ENCODE measurements around the gene MAZ.

- no peak for TF ChIP-seq POLR2A (IDR thresholded peaks at IDR 0.05; ENCODE audit: low read depth, low read length)
- TF ChIP-seq POLR2AphosphoS5 (IDR thresholded peaks at IDR 0.05; ENCODE audit: low read depth, low read length) = no peak
These were observed 33.5 kb downstream of the MAZ start for GRCh38 chr16:29839822-29840221.

Data from GM12892 (cell line).